M059J (cell line): ENCODE results near the gene CBX6. TPM values are rescaled to one million over a fixed set of nuclear protein-coding genes. Genes with fewer than 3 reads are reported as not detected.

Source experiments
- DNase-seq: peaks from one replicate; pipeline ENCODE4 v3.0.0-alpha.2; 2012; ENCODE audit warnings: low read depth
- total RNA-seq: library from RNA; depleted of rRNA; stranded (reverse); fragments of >200 nt; shearing (Covaris generic); gene quantifications from 2 replicates; pipeline ENCODE4 v1.2.3, GENCODE V29; 2014

CBX6 gene
- total RNA-seq, 1 experiment from 2014 or later, result 18.4 TPM

DNA sequence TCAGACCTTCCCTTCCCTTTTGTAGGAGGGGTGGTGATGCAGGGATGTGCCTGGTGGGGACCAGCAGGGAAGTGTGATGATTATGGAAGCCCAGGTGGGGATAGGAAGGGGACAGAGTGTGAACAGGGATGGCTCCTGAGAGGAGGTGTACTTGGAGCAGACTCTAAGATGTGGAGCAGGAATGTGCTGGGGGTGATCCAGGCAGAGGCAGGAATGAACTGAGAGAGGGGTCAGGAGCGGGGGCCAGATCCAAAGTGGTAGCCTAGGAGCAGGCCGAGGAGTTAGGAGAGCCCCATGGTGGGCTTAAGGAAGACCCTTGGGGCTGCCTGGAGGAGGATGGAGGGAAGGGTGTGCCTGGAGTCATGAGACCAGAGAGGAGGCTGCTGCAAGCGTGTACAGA, 31.9 kb downstream of the CBX6 start:
- DNase-seq, result no peak

GRCh38 chr22:38839686-38840085, 32.3 kb downstream of the CBX6 start:
- no peak for DNase-seq

- no peak for DNase-seq
Measured at GRCh38 chr22:38837414-38837928, 34.5 kb downstream of the CBX6 start.

- DNase-seq, result peak; percentile 71
Measured at GRCh38 chr22:38835888-38836301, 36.1 kb downstream of the CBX6 start.

DNA sequence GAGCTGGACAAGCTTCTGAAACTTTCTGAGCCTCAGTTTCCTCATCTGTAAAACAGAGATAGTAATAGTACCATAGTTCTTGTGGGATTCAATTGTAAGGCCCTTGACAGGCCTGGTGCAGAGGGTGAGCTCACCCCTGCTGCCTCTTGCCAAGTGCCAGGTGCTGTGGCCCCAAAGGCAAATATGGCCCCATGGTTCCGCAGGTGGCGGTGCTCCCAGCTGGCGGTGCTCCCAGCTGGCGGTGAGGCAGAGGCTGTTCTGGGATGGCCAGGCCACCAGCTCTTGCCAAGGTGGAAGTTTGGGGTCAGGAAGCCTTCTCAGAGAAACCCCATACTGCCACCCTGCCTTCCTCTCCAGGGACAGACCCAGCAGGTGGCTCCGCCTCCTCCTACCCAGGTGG, 37.0 kb downstream of the CBX6 start:
- DNase-seq, result no peak

GRCh38 chr22:38834215-38834953, 37.6 kb downstream of the CBX6 start:
- no peak for DNase-seq

DNA sequence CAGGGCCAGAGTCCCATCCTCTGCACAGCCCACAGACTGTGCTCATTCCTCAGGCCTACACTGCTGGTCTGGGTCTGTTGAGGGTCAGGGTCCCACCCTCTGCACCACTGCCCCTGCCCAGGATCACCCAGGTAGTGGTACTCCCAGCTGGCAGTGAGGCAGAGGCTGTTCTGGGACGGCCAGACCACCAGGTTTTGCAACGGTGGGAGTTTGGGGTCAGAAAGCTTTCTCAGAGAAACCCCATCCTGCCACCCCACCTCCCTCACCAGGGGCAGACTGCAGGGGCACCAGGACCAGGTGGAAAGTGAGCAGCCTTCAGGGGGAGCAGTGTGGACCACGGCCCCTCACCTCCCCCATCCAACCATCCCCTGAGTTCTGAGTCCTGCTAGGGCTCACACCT, 39.0 kb downstream of the CBX6 start:
- no peak for DNase-seq

DNA sequence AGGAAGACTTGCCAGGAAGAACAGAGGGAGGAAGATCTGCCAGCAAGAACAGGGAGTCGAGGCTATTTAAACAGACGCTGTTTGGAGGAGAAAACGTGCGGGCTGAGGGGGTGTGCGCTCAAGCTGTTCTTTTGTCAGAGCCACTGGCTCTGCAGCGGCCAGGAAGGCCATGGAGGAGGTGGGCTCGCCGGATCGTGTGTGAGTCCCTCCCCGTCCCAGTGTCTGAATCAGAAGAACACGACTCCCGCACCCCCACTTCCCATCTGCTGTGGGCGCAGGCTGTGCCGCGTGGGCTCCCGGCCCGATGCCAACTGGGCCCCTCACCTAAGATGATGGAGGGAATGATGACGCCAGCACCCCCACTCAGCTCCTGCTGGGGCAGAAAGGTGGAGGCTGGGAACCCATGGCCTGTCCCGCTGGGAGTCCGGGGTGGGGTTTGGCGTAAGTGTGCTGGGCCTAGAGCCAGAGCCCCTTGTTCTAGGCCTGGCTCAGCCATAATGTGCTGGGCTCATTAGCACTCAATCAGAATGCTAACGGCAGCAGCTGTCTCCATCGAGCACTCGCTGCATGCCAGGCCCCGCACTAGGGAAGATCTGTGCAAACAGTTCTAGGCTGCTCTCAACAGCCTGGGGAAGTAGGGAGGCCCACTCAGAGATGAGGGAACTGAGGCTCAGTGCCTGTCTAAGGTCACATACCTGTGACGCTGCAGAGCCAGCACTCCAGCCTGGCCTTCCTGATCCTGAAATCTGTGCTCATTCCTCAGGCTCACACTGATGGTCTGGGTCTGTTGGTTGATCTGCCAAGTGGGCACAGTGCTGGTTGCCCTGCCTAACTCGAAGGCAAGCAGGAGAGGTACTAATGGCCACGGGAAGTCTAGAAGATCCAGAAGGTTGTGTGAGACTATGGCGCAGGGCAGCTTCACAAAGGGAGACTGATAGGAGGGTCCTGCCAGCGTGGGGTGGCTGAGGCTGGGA, 39.7 kb downstream of the CBX6 start:
- DNase-seq, result no peak

DNA sequence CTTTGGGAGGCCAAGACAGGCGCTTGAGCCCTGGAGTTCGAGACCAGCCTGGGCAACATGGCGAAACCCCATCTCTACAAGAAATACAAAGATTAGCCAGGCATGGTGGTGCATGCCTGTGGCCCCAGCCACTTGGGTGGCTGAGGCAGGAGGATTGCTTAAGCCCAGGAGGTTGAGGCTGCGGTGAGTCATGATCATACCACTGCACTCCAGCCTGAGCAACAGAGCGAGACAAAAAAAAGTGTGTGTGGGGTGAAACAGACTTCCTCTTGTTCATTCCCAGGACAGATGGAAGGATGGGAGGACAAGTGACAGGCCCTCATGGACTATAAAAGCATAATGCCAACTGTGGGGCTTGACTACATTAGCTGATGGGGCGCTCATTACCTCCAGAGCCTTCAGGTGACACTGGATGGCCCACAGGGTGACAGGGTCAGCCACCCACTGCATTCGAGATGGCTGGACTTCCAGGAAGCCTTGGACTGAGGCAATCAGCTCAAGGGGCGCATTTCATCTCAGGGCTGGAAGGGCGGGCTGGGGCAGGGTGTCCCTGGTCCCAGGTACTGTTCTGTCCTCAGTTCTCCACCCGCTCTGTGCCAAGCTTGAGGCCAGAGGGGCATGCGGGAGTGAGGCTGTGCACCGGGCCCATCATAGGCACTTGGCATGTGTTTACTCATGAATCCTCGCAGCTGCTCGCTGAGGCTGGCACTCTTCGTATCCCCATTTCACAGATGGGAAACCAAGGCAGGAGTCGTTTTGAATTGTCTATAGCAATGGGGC, 40.7 kb downstream of the CBX6 start:
- DNase-seq, result peak; percentile 68

- no peak for DNase-seq
Measured at GRCh38 chr22:38830845-38831108, 41.2 kb downstream of the CBX6 start.

GRCh38 chr22:38830026-38830844, 41.8 kb downstream of the CBX6 start:
- DNase-seq, result no peak

- DNase-seq, result no peak
Measured at GRCh38 chr22:38829485-38829884, 42.5 kb downstream of the CBX6 start.

- no peak for DNase-seq
Measured at GRCh38 chr22:38828616-38829205, 43.3 kb downstream of the CBX6 start.

- no peak for DNase-seq
Measured at GRCh38 chr22:38828191-38828590, 43.8 kb downstream of the CBX6 start.

- DNase-seq, result no peak
Measured at GRCh38 chr22:38827510-38827909, 44.5 kb downstream of the CBX6 start.

DNA sequence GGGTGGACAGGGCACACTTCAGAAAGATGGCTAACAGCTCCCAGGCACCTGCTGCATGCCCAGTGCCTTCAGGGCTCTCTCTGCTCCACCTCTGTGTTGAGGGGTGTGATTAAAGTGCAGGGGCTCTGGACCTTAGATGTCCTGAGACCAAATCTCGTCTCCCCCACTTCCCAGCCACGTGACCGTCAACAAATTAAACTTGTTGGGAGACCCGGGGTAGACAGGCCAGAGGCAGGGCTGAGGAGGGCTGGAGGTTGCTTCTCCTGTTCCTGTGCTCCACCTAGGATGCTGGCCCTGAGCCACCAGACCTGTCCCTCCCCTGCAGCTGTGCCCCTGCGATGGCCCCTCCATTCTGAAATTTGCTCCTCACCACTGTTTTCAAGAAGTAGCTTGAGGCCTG, 45.2 kb downstream of the CBX6 start:
- no peak for DNase-seq

GRCh38 chr22:38826386-38826785, 45.6 kb downstream of the CBX6 start:
- DNase-seq, result no peak

DNA sequence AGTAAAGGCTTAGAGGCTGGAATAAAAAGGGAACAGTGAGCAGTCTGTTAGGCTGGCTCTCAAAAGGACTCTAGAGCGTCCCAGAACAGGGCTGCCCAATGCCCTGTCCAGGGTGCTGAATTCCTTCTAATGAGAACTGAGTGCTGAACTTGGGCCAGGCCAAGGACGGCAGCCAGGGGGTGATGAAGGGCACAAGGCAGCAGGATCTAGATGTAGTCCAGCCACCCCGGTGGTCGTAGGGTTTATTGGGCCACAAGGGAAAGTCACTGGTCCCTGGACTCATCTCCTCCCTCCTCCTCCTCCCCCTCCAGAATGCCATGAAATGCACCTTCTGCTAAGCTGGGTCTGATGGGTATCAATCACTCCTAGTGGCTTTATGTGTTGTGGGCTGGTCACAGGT, 47.4 kb downstream of the CBX6 start:
- peak; percentile 71 for DNase-seq

DNA sequence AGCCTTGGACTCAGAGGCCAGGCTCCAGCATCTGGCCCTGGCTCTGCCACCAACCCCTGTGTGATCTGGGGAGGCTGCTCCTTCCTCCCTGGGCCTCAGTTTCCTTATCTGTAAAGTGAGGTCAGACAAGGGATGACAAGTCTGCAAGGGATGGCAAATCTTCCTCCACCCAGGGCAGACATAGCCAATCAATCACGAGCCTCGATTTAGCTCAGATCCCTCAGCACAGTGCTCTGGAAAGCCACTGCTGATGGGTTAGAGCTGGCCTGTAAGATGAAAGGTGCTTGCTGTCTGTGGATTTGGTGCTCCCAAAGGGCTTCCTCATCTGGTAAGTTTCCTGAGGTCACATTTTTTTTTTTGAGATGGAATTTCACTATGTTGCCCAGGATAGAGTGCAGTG, 48.4 kb downstream of the CBX6 start:
- DNase-seq, result no peak

GRCh38 chr22:38823076-38823475, 48.9 kb downstream of the CBX6 start:
- DNase-seq, result no peak

GRCh38 chr22:38820020-38820419, 52.0 kb downstream of the CBX6 start:
- peak; percentile 7 for DNase-seq
